Measurements from ENCODE around the gene STH.
"Not testable (repeated sequence)": the region's sequence is repeated elsewhere in the genome, so short reads cannot be mapped to it uniquely, and the experiment has no call there.

Gene STH

DNA sequence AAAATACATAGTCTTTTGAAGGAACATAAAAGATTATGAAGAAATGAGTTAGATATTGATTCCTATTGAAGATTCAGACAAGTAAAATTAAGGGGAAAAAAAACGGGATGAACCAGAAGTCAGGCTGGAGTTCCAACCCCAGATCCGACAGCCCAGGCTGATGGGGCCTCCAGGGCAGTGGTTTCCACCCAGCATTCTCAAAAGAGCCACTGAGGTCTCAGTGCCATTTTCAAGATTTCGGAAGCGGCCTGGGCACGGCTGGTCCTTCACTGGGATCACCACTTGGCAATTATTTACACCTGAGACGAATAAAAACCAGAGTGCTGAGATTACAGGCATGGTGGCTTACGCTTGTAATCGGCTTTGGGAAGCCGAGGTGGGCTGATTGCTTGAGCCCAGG, 9.5 kb downstream of the STH start:
- no peak for DNase-seq

DNA sequence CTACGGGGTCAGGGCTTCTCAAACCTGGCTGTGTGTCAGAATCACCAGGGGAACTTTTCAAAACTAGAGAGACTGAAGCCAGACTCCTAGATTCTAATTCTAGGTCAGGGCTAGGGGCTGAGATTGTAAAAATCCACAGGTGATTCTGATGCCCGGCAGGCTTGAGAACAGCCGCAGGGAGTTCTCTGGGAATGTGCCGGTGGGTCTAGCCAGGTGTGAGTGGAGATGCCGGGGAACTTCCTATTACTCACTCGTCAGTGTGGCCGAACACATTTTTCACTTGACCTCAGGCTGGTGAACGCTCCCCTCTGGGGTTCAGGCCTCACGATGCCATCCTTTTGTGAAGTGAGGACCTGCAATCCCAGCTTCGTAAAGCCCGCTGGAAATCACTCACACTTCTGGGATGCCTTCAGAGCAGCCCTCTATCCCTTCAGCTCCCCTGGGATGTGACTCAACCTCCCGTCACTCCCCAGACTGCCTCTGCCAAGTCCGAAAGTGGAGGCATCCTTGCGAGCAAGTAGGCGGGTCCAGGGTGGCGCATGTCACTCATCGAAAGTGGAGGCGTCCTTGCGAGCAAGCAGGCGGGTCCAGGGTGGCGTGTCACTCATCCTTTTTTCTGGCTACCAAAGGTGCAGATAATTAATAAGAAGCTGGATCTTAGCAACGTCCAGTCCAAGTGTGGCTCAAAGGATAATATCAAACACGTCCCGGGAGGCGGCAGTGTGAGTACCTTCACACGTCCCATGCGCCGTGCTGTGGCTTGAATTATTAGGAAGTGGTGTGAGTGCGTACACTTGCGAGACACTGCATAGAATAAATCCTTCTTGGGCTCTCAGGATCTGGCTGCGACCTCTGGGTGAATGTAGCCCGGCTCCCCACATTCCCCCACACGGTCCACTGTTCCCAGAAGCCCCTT, 10.9 kb downstream of the STH start:
- no peak for DNase-seq

DNA sequence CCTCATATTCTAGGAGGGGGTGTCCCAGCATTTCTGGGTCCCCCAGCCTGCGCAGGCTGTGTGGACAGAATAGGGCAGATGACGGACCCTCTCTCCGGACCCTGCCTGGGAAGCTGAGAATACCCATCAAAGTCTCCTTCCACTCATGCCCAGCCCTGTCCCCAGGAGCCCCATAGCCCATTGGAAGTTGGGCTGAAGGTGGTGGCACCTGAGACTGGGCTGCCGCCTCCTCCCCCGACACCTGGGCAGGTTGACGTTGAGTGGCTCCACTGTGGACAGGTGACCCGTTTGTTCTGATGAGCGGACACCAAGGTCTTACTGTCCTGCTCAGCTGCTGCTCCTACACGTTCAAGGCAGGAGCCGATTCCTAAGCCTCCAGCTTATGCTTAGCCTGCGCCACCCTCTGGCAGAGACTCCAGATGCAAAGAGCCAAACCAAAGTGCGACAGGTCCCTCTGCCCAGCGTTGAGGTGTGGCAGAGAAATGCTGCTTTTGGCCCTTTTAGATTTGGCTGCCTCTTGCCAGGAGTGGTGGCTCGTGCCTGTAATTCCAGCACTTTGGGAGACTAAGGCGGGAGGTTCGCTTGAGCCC, 11.6 kb downstream of the STH start:
- DNase-seq = no peak

- no peak for DNase-seq
These were observed 12.9 kb downstream of the STH start for GRCh38 chr17:46011711-46012505.

DNA sequence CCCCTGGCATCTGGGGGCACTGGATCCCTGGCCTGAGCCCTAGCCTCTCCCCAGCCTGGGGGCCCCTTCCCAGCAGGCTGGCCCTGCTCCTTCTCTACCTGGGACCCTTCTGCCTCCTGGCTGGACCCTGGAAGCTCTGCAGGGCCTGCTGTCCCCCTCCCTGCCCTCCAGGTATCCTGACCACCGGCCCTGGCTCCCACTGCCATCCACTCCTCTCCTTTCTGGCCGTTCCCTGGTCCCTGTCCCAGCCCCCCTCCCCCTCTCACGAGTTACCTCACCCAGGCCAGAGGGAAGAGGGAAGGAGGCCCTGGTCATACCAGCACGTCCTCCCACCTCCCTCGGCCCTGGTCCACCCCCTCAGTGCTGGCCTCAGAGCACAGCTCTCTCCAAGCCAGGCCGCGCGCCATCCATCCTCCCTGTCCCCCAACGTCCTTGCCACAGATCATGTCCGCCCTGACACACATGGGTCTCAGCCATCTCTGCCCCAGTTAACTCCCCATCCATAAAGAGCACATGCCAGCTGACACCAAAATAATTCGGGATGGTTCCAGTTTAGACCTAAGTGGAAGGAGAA, 13.5 kb downstream of the STH start:
- no peak for DNase-seq

GRCh38 chr17:46013127-46013501, 14.1 kb downstream of the STH start:
- DNase-seq = no peak

- no peak for DNase-seq
These were observed 14.6 kb downstream of the STH start for GRCh38 chr17:46013502-46014165.

GRCh38 chr17:46019408-46019925, 20.4 kb downstream of the STH start:
- not testable (repeated sequence) for DNase-seq

DNA sequence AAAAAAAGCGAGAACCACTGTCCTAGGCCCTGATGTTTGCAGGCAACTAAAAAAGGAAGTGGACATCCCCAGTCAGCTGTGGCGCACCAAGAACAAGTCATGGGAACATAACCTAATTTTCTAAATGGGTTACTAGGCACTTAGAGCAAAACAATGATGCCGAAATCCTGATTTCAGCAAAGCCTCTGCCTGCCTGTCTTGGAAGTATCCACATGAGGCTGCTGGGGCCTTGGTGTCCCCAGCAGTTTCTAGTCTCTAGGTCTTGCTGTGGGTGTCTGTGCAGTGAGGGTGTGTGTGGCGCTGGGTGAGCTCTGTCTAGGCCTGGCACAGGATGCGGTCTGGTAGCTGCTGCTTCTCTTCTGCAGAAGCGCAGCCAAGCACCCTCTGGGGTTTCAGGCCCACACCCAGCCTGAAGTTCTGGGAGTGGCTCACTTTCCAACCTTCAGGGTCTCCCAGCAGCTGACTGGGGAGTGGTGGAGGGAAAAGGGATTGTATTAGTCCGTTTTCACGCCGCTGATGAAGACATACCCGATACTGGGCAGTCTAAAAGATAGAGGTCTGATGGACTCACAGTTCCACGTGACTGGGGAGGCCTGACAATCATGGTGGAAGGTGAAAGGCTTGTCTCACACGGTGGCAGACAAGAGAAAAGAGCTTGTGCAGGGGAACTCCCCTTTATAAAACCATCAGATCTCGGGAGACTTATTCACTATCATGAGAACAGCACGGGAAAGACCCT, 21.1 kb downstream of the STH start:
- no peak for DNase-seq

DNA sequence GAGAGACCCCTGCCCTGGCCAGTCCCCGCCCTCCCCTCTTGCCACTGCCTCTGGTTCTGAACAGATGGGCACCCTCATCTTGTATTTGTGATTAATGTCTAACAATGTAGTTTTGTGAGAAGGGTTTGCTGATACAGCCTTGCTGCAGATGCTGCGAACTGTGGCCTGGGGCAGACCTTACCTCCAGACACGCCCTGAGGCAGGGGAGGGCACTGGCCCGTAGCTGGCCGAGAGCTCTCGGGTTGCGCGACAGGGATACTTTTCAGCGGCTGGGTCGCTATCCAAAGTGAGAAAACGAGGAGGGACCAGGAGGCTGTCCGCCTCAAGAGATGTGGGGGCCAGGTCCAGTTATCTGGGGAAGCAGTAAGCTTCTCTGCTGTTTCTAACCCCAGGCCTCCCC, 21.9 kb downstream of the STH start:
- no peak for DNase-seq

DNA sequence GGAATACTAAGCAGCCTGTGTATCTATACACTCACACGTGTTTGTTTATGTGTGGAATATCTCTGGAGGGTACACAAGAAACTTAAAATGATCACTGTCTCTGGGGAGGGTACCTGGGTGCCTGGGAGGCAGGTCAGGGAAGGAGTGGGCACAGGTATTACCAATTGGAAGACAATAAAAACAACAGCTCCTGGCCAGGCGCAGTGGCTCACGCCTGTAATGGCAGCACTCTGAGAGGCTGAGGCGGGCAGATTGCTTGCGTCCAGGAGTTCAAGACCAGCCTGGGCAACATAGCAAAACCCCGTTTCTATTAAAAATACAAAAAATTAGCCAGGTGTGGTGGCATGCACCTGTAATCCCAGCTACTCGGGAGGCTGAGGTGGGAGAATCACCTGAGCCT, 24.3 kb downstream of the STH start:
- not testable (repeated sequence) for DNase-seq

GRCh38 chr17:46023783-46024388, 24.8 kb downstream of the STH start:
- DNase-seq = no peak

DNA sequence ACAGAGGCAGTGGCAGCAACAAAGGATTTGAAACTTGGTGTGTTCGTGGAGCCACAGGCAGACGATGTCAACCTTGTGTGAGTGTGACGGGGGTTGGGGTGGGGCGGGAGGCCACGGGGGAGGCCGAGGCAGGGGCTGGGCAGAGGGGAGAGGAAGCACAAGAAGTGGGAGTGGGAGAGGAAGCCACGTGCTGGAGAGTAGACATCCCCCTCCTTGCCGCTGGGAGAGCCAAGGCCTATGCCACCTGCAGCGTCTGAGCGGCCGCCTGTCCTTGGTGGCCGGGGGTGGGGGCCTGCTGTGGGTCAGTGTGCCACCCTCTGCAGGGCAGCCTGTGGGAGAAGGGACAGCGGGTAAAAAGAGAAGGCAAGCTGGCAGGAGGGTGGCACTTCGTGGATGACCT, 25.5 kb downstream of the STH start:
- DNase-seq = no peak

GRCh38 chr17:46025060-46025459, 26.0 kb downstream of the STH start:
- no peak for DNase-seq

DNA sequence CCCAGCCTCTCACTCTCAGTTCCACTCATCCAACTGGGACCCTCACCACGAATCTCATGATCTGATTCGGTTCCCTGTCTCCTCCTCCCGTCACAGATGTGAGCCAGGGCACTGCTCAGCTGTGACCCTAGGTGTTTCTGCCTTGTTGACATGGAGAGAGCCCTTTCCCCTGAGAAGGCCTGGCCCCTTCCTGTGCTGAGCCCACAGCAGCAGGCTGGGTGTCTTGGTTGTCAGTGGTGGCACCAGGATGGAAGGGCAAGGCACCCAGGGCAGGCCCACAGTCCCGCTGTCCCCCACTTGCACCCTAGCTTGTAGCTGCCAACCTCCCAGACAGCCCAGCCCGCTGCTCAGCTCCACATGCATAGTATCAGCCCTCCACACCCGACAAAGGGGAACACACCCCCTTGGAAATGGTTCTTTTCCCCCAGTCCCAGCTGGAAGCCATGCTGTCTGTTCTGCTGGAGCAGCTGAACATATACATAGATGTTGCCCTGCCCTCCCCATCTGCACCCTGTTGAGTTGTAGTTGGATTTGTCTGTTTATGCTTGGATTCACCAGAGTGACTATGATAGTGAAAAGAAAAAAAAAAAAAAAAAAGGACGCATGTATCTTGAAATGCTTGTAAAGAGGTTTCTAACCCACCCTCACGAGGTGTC, 26.6 kb downstream of the STH start:
- no peak for DNase-seq

- no peak for DNase-seq
These were observed 27.4 kb downstream of the STH start for GRCh38 chr17:46026166-46027047.

GRCh38 chr17:46027048-46027975, 28.3 kb downstream of the STH start:
- peak in 1 of 2 experiments; percentile 28 for DNase-seq

GRCh38 chr17:46027976-46028325, 28.9 kb downstream of the STH start:
- DNase-seq = no peak

DNA sequence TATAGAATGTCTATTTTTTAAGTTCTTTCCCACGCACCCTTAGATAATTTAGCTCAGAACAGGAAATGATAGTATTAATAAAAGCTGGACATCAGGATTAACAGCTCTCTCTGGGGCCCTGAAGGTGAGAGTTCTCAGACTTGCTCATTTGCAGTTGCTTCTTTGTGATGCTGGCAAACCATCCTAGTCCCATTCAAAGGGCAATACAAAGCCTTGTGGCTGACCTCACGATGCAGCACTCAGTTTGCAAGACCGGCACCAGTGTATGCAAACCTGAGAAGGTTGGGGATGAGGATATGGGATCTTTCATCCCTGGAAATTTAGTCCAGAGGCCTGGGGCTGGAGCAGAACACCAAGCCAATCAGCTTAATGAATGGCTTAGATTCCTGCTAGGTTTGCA, 29.3 kb downstream of the STH start:
- no peak for DNase-seq

Data from NCI-H446 (cell line).